Caco-2 (cell line): Measurements from ENCODE around the gene ARHGEF7. TPM values are rescaled to one million over a fixed set of nuclear protein-coding genes. Genes with fewer than 3 reads are reported as not detected.

Source experiments
- BruUV-seq: library from RNA; stranded (reverse); fragments of 400-500 nt; replicated peaks from 2 replicates; lab custom pipeline; 2021; lab: Mats Ljungman, UMichigan
- CTCF ChIA-PET: fragments of 300-600 bp; sonication (Branson Sonifier 250); formaldehyde crosslinking; loops from one replicate; lab custom pipeline; 2022; ENCODE audit warnings: antibody characterized with exemption; lab: Charles Lee
- POLR2A ChIA-PET: fragments of 300-600 bp; sonication (Branson Sonifier 250); formaldehyde crosslinking; loops from one replicate; lab custom pipeline; 2022; ENCODE audit warnings: antibody characterized with exemption; lab: Charles Lee
- DNase-seq, 2 experiments: peaks; one replicate each; pipeline versions ENCODE4 v3.0.0 to v3.0.0-alpha.2; 2020 to 2022
- H3K27me3 ChIP-seq: replicated peaks from 2 replicates; pipeline ENCODE4 v1.6.0; 2011; ENCODE audit warnings: low read length; ENCODE audit not compliant: control insufficient read depth, insufficient read depth
- H3K36me3 ChIP-seq: 2 replicates; pipeline ENCODE4 v1.5.1; 2011; ENCODE audit warnings: low read length; ENCODE audit not compliant: control insufficient read depth, insufficient read depth
- H3K4me1 ChIP-seq: fragments of 250-450 bp; sonication (Bioruptor Pico); 2 replicates; pipeline ENCODE4 v1.5.1; 2020; ENCODE audit warnings: mild to moderate bottlenecking
- H3K4me3 ChIP-seq: 2 replicates; pipeline ENCODE4 v1.5.1; 2011; ENCODE audit warnings: low read depth, mild to moderate bottlenecking, control low read depth, low read length
- H3K9me3 ChIP-seq: fragments of 250-450 bp; sonication (Bioruptor Pico); 2 replicates; pipeline ENCODE4 v1.5.1; 2020; ENCODE audit warnings: mild to moderate bottlenecking, moderate library complexity
- H3K27ac Mint-ChIP-seq: one replicate; pipeline ENCODE4 v1.8.0; 2022; ENCODE audit warnings: mixed read lengths; ENCODE audit not compliant: unreplicated experiment
- H3K27me3 Mint-ChIP-seq: one replicate; pipeline ENCODE4 v1.8.0; 2022; ENCODE audit warnings: mixed read lengths; ENCODE audit not compliant: insufficient read depth, unreplicated experiment
- H3K36me3 Mint-ChIP-seq: one replicate; pipeline ENCODE4 v1.8.0; 2022; ENCODE audit warnings: mild to moderate bottlenecking, mixed read lengths; ENCODE audit not compliant: insufficient read depth, unreplicated experiment
- H3K4me1 Mint-ChIP-seq: one replicate; pipeline ENCODE4 v1.8.0; 2022; ENCODE audit warnings: low read depth, mixed read lengths; ENCODE audit not compliant: unreplicated experiment
- H3K4me3 Mint-ChIP-seq: one replicate; pipeline ENCODE4 v1.8.0; 2022; ENCODE audit warnings: mild to moderate bottlenecking, moderate library complexity, mixed read lengths; ENCODE audit not compliant: unreplicated experiment
- H3K9me3 Mint-ChIP-seq: one replicate; pipeline ENCODE4 v1.8.0; 2022; ENCODE audit warnings: mixed read lengths; ENCODE audit not compliant: unreplicated experiment
- intact Hi-C: fragments of 100-400 bp; cut with micrococcal nuclease; formaldehyde crosslinking; loops from one replicate; pipeline ENCODE4 v1.10.0; 2022; ENCODE audit not compliant: unreplicated experiment
- total RNA-seq: library from RNA; stranded (reverse); gene quantifications from 2 replicates; pipeline ENCODE4 v1.2.3, GENCODE V29; 2022
- TF ChIP-seq, protein P1 (sequence below), 2 experiments: fragments of 200-600 bp in 1 of 2; IDR thresholded peaks; 1 replicate in 1 of 2; 2 replicates in 1 of 2; pipeline versions ENCODE4 v1.5.1 to v1.8.0; 2011 to 2022; ENCODE audit warnings: antibody characterized with exemption in 1 of 2, control low read depth in 1 of 2, inconsistent platforms in 1 of 2, low read depth in 1 of 2, low read length in 1 of 2, mild to moderate bottlenecking in 1 of 2, moderate library complexity in 1 of 2; ENCODE audit not compliant: insufficient read depth in 1 of 2, severe bottlenecking in 1 of 2, unreplicated experiment in 1 of 2

ARHGEF7 gene
- total RNA-seq, 1 experiment from 2014 or later, result 60.5 TPM

DNA sequence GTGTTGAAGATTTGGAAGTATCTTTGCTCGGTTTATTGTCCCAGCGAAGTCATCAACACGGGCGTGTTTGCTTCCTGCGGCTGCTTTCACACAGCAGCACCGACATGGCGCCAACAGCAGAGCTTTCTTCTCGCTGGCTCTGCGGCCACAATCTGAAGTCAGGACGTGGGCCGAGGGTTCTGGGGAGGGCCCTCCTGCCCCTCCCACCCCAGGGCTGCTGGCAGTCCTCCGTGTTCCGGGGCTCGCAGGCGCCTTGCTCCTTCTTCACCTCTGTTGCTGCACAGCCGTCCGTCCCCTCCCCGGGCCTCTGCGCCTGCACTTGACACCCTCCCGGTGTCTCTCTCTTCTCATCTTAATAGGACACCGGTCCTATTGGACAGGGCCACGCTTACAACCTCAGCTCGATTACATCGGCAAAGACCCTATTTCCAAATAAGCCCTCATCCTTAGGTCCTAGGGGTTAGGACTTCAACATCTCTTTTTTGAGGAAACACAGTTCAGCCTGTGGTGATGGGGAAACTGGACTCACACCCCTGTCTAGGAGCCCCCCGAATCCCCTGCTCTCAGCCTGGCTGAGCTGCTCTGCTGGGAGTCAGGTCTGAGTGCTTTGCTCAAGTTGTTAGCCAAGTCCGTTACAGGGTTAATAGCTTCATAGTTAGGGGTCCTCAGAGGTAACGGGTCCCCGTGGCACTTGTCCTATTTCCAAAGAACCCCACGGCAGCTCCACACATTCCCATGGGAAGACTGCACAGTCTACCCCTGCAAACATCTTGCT lies 202.6 kb downstream of the ARHGEF7 start:
- Mint-ChIP-seq H3K27me3 (no peaks in the 10 kb centered on the region), H3K27ac (no peak overlapping the region), H3K36me3 (peaks cover 30% of the 10 kb centered on the region), H3K9me3 (no peaks in the 10 kb centered on the region), H3K4me1 (no peaks in the 10 kb centered on the region), H3K4me3 (no peak overlapping the region)
- TF ChIP-seq, protein P1, sequence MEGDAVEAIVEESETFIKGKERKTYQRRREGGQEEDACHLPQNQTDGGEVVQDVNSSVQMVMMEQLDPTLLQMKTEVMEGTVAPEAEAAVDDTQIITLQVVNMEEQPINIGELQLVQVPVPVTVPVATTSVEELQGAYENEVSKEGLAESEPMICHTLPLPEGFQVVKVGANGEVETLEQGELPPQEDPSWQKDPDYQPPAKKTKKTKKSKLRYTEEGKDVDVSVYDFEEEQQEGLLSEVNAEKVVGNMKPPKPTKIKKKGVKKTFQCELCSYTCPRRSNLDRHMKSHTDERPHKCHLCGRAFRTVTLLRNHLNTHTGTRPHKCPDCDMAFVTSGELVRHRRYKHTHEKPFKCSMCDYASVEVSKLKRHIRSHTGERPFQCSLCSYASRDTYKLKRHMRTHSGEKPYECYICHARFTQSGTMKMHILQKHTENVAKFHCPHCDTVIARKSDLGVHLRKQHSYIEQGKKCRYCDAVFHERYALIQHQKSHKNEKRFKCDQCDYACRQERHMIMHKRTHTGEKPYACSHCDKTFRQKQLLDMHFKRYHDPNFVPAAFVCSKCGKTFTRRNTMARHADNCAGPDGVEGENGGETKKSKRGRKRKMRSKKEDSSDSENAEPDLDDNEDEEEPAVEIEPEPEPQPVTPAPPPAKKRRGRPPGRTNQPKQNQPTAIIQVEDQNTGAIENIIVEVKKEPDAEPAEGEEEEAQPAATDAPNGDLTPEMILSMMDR (IDR thresholded peaks at IDR 0.05; ENCODE audit: insufficient read depth in 1 of 2, low read depth in 1 of 2, low read length in 1 of 2, severe bottlenecking in 1 of 2, unreplicated experiment in 1 of 2), result no peak
- BruUV-seq, result no TSS peak
- ChIA-PET CTCF (interaction anchor here (0.6 kb wide), 1 partner anchor 303 kb away, joined by 3 read pairs; no protein-coding TSS in a partner anchor), POLR2A (no interaction called here)
- Histone ChIP-seq H3K4me3 (no peak overlapping the region), H3K36me3 (peaks cover 1% of the 10 kb centered on the region; the same call in 1 of the 2 replicates), H3K4me1 (no peaks in the 10 kb centered on the region), H3K27me3 (no peaks in the 10 kb centered on the region), H3K9me3 (no peaks in the 10 kb centered on the region)
- DNase-seq, result no peak
- intact Hi-C loops, result no loop called here

DNA sequence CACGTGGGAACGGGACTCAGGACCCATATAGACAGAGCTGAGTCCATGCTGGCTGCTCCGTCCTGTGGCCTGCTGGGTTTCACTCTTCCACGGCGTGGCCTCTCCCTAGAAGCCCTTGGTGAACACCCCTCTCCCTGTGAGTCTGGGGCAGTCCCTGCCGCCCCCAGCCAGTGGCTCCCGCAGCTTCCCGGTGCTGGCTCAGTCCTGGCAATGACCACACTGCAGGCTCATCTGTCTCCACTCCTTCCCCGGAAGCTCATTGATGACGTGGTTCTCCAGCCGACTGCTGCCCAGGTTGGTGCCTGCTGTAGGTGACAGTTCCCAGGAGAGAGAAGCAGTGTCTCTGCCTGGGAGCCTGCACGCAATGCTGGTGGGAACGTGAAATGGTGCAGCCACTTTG lies 203.3 kb downstream of the ARHGEF7 start:
- Histone ChIP-seq H3K4me3 (no peak overlapping the region), H3K36me3 (no peaks in the 10 kb centered on the region), H3K4me1 (no peaks in the 10 kb centered on the region), H3K9me3 (no peaks in the 10 kb centered on the region), H3K27me3 (no peaks in the 10 kb centered on the region)
- H3K9me3 Mint-ChIP-seq, result no peaks in the 10 kb centered on the region
- ChIA-PET POLR2A (no interaction called here), CTCF (interaction anchor here (0.6 kb wide), 1 partner anchor 302 kb away, joined by 3 read pairs; no protein-coding TSS in a partner anchor)
- H3K4me3 Mint-ChIP-seq, result no peak overlapping the region
- intact Hi-C loops, result no loop called here
- no peaks in the 10 kb centered on the region for H3K4me1 Mint-ChIP-seq
- TF ChIP-seq, protein P1 (IDR thresholded peaks at IDR 0.05; ENCODE audit: insufficient read depth in 1 of 2, low read depth in 1 of 2, low read length in 1 of 2, severe bottlenecking in 1 of 2, unreplicated experiment in 1 of 2), result no peak
- peaks cover 25% of the 10 kb centered on the region for H3K36me3 Mint-ChIP-seq
- no peak overlapping the region for H3K27ac Mint-ChIP-seq
- no peak for DNase-seq
- H3K27me3 Mint-ChIP-seq, result no peaks in the 10 kb centered on the region
- no TSS peak for BruUV-seq

DNA sequence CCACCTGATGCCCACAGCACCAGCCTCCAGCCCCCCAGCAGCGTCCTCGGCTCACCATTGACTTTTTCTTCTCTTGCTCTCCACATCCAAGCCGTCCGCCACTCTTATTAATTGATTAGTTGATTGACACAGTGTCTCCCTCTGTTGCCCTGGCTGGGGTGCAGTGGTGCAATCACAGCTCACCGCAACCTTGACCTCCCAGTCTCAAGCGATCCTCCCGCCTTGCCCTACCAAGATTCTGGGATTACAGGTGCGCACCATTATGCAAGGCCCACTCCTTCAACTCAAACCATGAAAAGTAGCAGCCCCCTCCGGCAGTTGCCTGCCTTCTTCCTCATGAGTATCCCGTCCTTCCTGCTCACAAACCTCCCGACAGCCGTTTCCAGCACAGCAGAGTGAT lies 204.4 kb downstream of the ARHGEF7 start:
- H3K4me3 ChIP-seq, result no peak overlapping the region
- H3K36me3 ChIP-seq, result no peaks in the 10 kb centered on the region
- no peaks in the 10 kb centered on the region for H3K4me1 ChIP-seq
- Mint-ChIP-seq H3K4me1 (no peaks in the 10 kb centered on the region), H3K27ac (no peak overlapping the region), H3K36me3 (peaks cover 25% of the 10 kb centered on the region), H3K4me3 (no peak overlapping the region), H3K27me3 (peaks cover 3% of the 10 kb centered on the region), H3K9me3 (no peaks in the 10 kb centered on the region)
- no peaks in the 10 kb centered on the region for H3K9me3 ChIP-seq
- BruUV-seq, result no TSS peak
- ChIA-PET CTCF (no interaction called here), POLR2A (no interaction called here)
- no peak for DNase-seq
- TF ChIP-seq, protein P1 (IDR thresholded peaks at IDR 0.05; ENCODE audit: insufficient read depth in 1 of 2, low read depth in 1 of 2, low read length in 1 of 2, severe bottlenecking in 1 of 2, unreplicated experiment in 1 of 2), result no peak
- intact Hi-C loops, result no loop called here
- no peaks in the 10 kb centered on the region for H3K27me3 ChIP-seq
